Measurements from ENCODE around the gene LRCOL1. TPM values are rescaled to one million over a fixed set of nuclear protein-coding genes. Genes with fewer than 3 reads are reported as not detected.

Gene LRCOL1
- total RNA-seq, 1 donor: not detected

- TF ChIP-seq CTCF (IDR thresholded peaks at IDR 0.05; ENCODE audit: insufficient read depth, low read length): no peak
- H3K4me3 ChIP-seq (ENCODE audit: low read depth, low read length): no peak overlapping the region
- DNase-seq (ENCODE audit: low read depth): no peak
Observed at GRCh38 chr12:132617822-132618682, 7.7 kb upstream of the LRCOL1 start.

- no peak for DNase-seq (ENCODE audit: low read depth)
- H3K4me3 ChIP-seq (ENCODE audit: low read depth, low read length): no peak overlapping the region
- TF ChIP-seq CTCF (IDR thresholded peaks at IDR 0.05; ENCODE audit: insufficient read depth, low read length): no peak
Observed at GRCh38 chr12:132617135-132617701, 6.8 kb upstream of the LRCOL1 start.

GRCh38 chr12:132615579-132616038, 5.2 kb upstream of the LRCOL1 start:
- no peak overlapping the region for H3K4me3 ChIP-seq (ENCODE audit: low read depth, low read length)
- TF ChIP-seq CTCF (IDR thresholded peaks at IDR 0.05; ENCODE audit: insufficient read depth, low read length): no peak
- DNase-seq (ENCODE audit: low read depth): no peak

GRCh38 chr12:132614861-132615578, 4.6 kb upstream of the LRCOL1 start:
- DNase-seq (ENCODE audit: low read depth): peak; percentile 88
- TF ChIP-seq CTCF (IDR thresholded peaks at IDR 0.05; ENCODE audit: insufficient read depth, low read length): peak; percentile 91
- no peak overlapping the region for H3K4me3 ChIP-seq (ENCODE audit: low read depth, low read length)

GRCh38 chr12:132614029-132614428, 3.6 kb upstream of the LRCOL1 start:
- H3K4me3 ChIP-seq (ENCODE audit: low read depth, low read length): no peak overlapping the region
- no peak for TF ChIP-seq CTCF (IDR thresholded peaks at IDR 0.05; ENCODE audit: insufficient read depth, low read length)
- no peak for DNase-seq (ENCODE audit: low read depth)

- H3K4me3 ChIP-seq (ENCODE audit: low read depth, low read length): no peak overlapping the region
- DNase-seq (ENCODE audit: low read depth): no peak
- no peak for TF ChIP-seq CTCF (IDR thresholded peaks at IDR 0.05; ENCODE audit: insufficient read depth, low read length)
Observed at GRCh38 chr12:132611620-132612019, 1.2 kb upstream of the LRCOL1 start.

Measured in fibroblast of the aortic adventitia (primary cell).